NCI-H187 (cell line): Measurements from ENCODE around the gene RSL24D1.
"Not testable (repeated sequence)": the region's sequence is repeated elsewhere in the genome, so short reads cannot be mapped to it uniquely, and the experiment has no call there.

Source experiments
- DNase-seq, 2 experiments: peaks; one replicate each; lab custom pipeline; 2025; lab: John Stamatoyannopoulos, UW

RSL24D1 gene

GRCh38 chr15:55204464-55204863 is 7.7 kb upstream of the RSL24D1 start:
- DNase-seq, result no peak

- DNase-seq, result no peak
Measured at GRCh38 chr15:55202206-55202605, 5.5 kb upstream of the RSL24D1 start.

GRCh38 chr15:55198706-55199105 is 2.0 kb upstream of the RSL24D1 start:
- no peak for DNase-seq

- no peak for DNase-seq
Measured at GRCh38 chr15:55197719-55198118, 978 bp upstream of the RSL24D1 start.

GRCh38 chr15:55197362-55197705 is 593 bp upstream of the RSL24D1 start:
- DNase-seq, result no peak

- no peak for DNase-seq
Measured at GRCh38 chr15:55195996-55196395, 745 bp downstream of the RSL24D1 start.

GRCh38 chr15:55194256-55194655 is 2.5 kb downstream of the RSL24D1 start:
- DNase-seq, result no peak

GRCh38 chr15:55186331-55186730 is 10.4 kb downstream of the RSL24D1 start:
- no peak for DNase-seq

- no peak for DNase-seq
Measured at GRCh38 chr15:55183679-55184078, 13.1 kb downstream of the RSL24D1 start.

GRCh38 chr15:55179141-55179540 is 17.6 kb downstream of the RSL24D1 start:
- DNase-seq, result no peak

- no peak for DNase-seq
Measured at GRCh38 chr15:55170361-55170760, 26.4 kb downstream of the RSL24D1 start.

- peak; percentile 6 to 34 for DNase-seq
Measured at GRCh38 chr15:55168350-55168974, 28.3 kb downstream of the RSL24D1 start.

GRCh38 chr15:55164284-55164683 is 32.5 kb downstream of the RSL24D1 start:
- no peak for DNase-seq

GRCh38 chr15:55151631-55152030 is 45.1 kb downstream of the RSL24D1 start:
- DNase-seq, result no peak

GRCh38 chr15:55143132-55143531 is 53.6 kb downstream of the RSL24D1 start:
- DNase-seq, result not testable (repeated sequence)

GRCh38 chr15:55133972-55134371 is 62.8 kb downstream of the RSL24D1 start:
- no peak for DNase-seq

GRCh38 chr15:55132672-55133071 is 64.1 kb downstream of the RSL24D1 start:
- no peak for DNase-seq
